A549 (cell line): Measurements from ENCODE around the gene LDLRAD4. TPM values are rescaled to one million over a fixed set of nuclear protein-coding genes. Genes with fewer than 3 reads are reported as not detected.
"Not testable (repeated sequence)": the region's sequence is repeated elsewhere in the genome, so short reads cannot be mapped to it uniquely, and the experiment has no call there.

Source experiments
- ATAC-seq, 2 experiments: fragments of 200-7000 bp in 1 of 2; fragments of >200 bp in 1 of 2; cut with Nextera tagmentation in 1 of 2; cut with Tn5 transposase in 1 of 2; 3 replicates each; pipeline versions ENCODE4 v1.8.0 to v1.9.1; 2018 to 2020; ENCODE audit warnings: mild to moderate bottlenecking in 1 of 2, moderate library complexity in 1 of 2
- CTCF ChIA-PET: fragments of 300-600 bp; sonication (Branson Sonifier 250); formaldehyde crosslinking; extraction: SDS; loops from one replicate; lab custom pipeline; 2021; ENCODE audit warnings: antibody characterized with exemption, inconsistent platforms; lab: Yijun Ruan, JAX
- POLR2A ChIA-PET: fragments of 350-600 bp; formaldehyde crosslinking; extraction: SDS; loops from one replicate; lab custom pipeline; 2021; ENCODE audit warnings: antibody characterized with exemption, inconsistent platforms; lab: Yijun Ruan, JAX
- DNase-seq, 2 experiments: peaks; one replicate each; pipeline versions ENCODE4 v3.0.0 to v3.0.0-alpha.2; 2011 to 2016; ENCODE audit warnings: low read depth in 1 of 2, low spot score in 1 of 2
- FAIRE-seq: peaks from 2 replicates; lab custom pipeline; 2011; peaks lifted over from hg19 to GRCh38; lab: Jason Lieb, UNC
- H3K27ac ChIP-seq, 2 experiments: fragments of >200 bp; sonication (Bioruptor Twin); formaldehyde crosslinking; 3 replicates each; pipeline ENCODE4 v1.5.1; 2016 to 2017
- H3K4me1 ChIP-seq: fragments of >200 bp; sonication (Bioruptor Twin); formaldehyde crosslinking; 3 replicates; pipeline ENCODE4 v1.6.1; 2016
- H3K4me2 ChIP-seq: fragments of >200 bp; sonication (Bioruptor Twin); formaldehyde crosslinking; 3 replicates; pipeline ENCODE4 v1.6.1; 2016
- H3K4me3 ChIP-seq: fragments of >200 bp; sonication (Bioruptor Twin); formaldehyde crosslinking; 3 replicates; pipeline ENCODE4 v1.5.1; 2016
- H3K9me3 ChIP-seq: fragments of >200 bp; sonication (Bioruptor Twin); formaldehyde crosslinking; 3 replicates; pipeline ENCODE4 v1.6.1; 2016
- ATOH8 ChIP-seq: fragments of 250-450 bp; sonication (Bioruptor Pico); IDR thresholded peaks from 2 replicates; pipeline ENCODE4 v1.5.0; 2020; ENCODE audit warnings: low read depth, mild to moderate bottlenecking, moderate library complexity
- BCL3 ChIP-seq: fragments of >200 bp; sonication (Bioruptor Twin); formaldehyde crosslinking; IDR thresholded peaks from 3 replicates; pipeline ENCODE4 v1.6.1; 2016
- CBX2 ChIP-seq: fragments of 200-600 bp; sonication (generic); IDR thresholded peaks from 2 replicates; pipeline ENCODE4 v1.6.1; 2016; ENCODE audit warnings: low read depth, mild to moderate bottlenecking, borderline replicate concordance
- CBX8 ChIP-seq: fragments of 200-600 bp; sonication (generic); IDR thresholded peaks from 2 replicates; pipeline ENCODE4 v1.6.1; 2016
- CHD4 ChIP-seq: fragments of 200-600 bp; sonication (generic); IDR thresholded peaks from 2 replicates; pipeline ENCODE4 v1.6.1; 2016; ENCODE audit warnings: antibody characterized with exemption, mild to moderate bottlenecking, borderline replicate concordance
- E2F6 ChIP-seq: IDR thresholded peaks from 2 replicates; pipeline ENCODE4 v1.6.1; 2012; ENCODE audit warnings: low read depth, borderline replicate concordance
- ELK1 ChIP-seq: fragments of 150-350 bp; IDR thresholded peaks from 2 replicates; pipeline ENCODE4 v1.6.1; 2014; ENCODE audit warnings: low read depth, mild to moderate bottlenecking, low read length
- EP300 ChIP-seq, 2 experiments: fragments of >200 bp; sonication (Bioruptor Twin); formaldehyde crosslinking; IDR thresholded peaks; 2 replicates in 1 of 2; 3 replicates in 1 of 2; pipeline ENCODE4 v1.6.1; 2016 to 2017
- FOSB ChIP-seq: fragments of 250-450 bp; sonication (Bioruptor Pico); IDR thresholded peaks from 2 replicates; pipeline ENCODE4 v1.5.0; 2020; ENCODE audit warnings: mild to moderate bottlenecking, moderate library complexity
- FOXS1 ChIP-seq: fragments of 250-450 bp; sonication (Bioruptor Pico); IDR thresholded peaks from 2 replicates; pipeline ENCODE4 v1.5.0; 2020; ENCODE audit warnings: mild to moderate bottlenecking, moderate library complexity
- HEYL ChIP-seq: fragments of 250-450 bp; sonication (Bioruptor Pico); IDR thresholded peaks from 2 replicates; pipeline ENCODE4 v1.8.0; 2021; ENCODE audit warnings: mild to moderate bottlenecking, moderate library complexity
- JUNB ChIP-seq: fragments of >200 bp; sonication (Bioruptor Twin); formaldehyde crosslinking; IDR thresholded peaks from 2 replicates; pipeline ENCODE4 v1.6.1; 2016
- MAFK ChIP-seq: fragments of 450-650 bp; IDR thresholded peaks from 2 replicates; pipeline ENCODE4 v1.6.1; 2014; ENCODE audit not compliant: partially characterized antibody
- MAZ ChIP-seq: fragments of 150-350 bp; IDR thresholded peaks from 2 replicates; pipeline ENCODE4 v1.6.1; 2014; ENCODE audit warnings: antibody characterized with exemption, low read depth, low read length, borderline replicate concordance
- PHF8 ChIP-seq: fragments of 200-600 bp; sonication (generic); IDR thresholded peaks from 2 replicates; pipeline ENCODE4 v1.6.1; 2016; ENCODE audit warnings: low read depth, mild to moderate bottlenecking, antibody characterized with exemption, moderate library complexity, borderline replicate concordance
- RCOR1 ChIP-seq: fragments of 150-350 bp; IDR thresholded peaks from 2 replicates; pipeline ENCODE4 v1.6.1; 2014; ENCODE audit warnings: antibody characterized with exemption, low read length, low read depth
- REST ChIP-seq: fragments of 200-600 bp; sonication (generic); IDR thresholded peaks from 2 replicates; pipeline ENCODE4 v1.6.1; 2016; ENCODE audit warnings: antibody characterized with exemption, mild to moderate bottlenecking, moderate library complexity
- SMC3 ChIP-seq: fragments of >200 bp; sonication (Bioruptor Twin); formaldehyde crosslinking; IDR thresholded peaks from 3 replicates; pipeline ENCODE4 v1.6.1; 2018; ENCODE audit warnings: inconsistent platforms
- SREBF2 ChIP-seq: fragments of 450-650 bp; IDR thresholded peaks from 2 replicates; pipeline ENCODE4 v1.6.1; 2014; ENCODE audit warnings: mild to moderate bottlenecking, moderate library complexity
- TFCP2L1 ChIP-seq: fragments of 250-450 bp; sonication (Bioruptor Pico); IDR thresholded peaks from 2 replicates; pipeline ENCODE4 v1.5.0; 2021; ENCODE audit warnings: mild to moderate bottlenecking
- ZFP36 ChIP-seq: fragments of 450-650 bp; IDR thresholded peaks from 2 replicates; pipeline ENCODE4 v1.6.1; 2014; ENCODE audit warnings: borderline replicate concordance; ENCODE audit not compliant: partially characterized antibody
- ZNF302 ChIP-seq: fragments of 250-450 bp; sonication (Bioruptor Pico); IDR thresholded peaks from 2 replicates; pipeline ENCODE4 v1.9.0; 2021; ENCODE audit warnings: inconsistent platforms, mild to moderate bottlenecking, moderate library complexity
- WGBS: methylation state at CpG from one replicate; pipeline ENCODE4 v1.1.6; 2017; ENCODE audit errors: missing lambda C conversion rate; 5-methylcytosine and 5-hydroxymethylcytosine counted together
- polyA plus RNA-seq, 4 experiments: library from polyadenylated mRNA; depleted of rRNA in 3 of 4; stranded (reverse); fragments of >200 nt; fragmentation: RNase III in 1 of 4; extraction: RNeasy Plus Mini Kit Qiagen cat#74134 plus additional on column Dnase treatment in 1 of 4; gene quantifications; 2 replicates in 3 of 4; 3 replicates in 1 of 4; pipeline ENCODE4 v1.2.3, GENCODE V29; 2011 to 2017

Gene LDLRAD4
- polyA plus RNA-seq, 2 of the 4 experiments (the other 2 are of a cell fraction) = 5.2 to 7.6 TPM

- TF ChIP-seq MAZ = no peak
- no peak for TF ChIP-seq FOXS1 (CRISPR knock-in tag)
- TF ChIP-seq HEYL (CRISPR knock-in tag) = no peak
- no peak for TF ChIP-seq ZNF302
Observed at GRCh38 chr18:13605477-13605876, 386.9 kb downstream of the LDLRAD4 start (continued).

- Histone ChIP-seq H3K27ac (no peak overlapping the region), H3K4me3 (no peak overlapping the region), H3K9me3 (no peaks in the 10 kb centered on the region), H3K4me2 (no peak overlapping the region), H3K4me1 (no peaks in the 10 kb centered on the region)
- ChIA-PET POLR2A (no interaction called here), CTCF (interaction anchor here (0.8 kb wide), 1 partner anchor 26 kb away, joined by 3 read pairs; no protein-coding TSS in a partner anchor)
- ATAC-seq (no peak), DNase-seq (no peak), FAIRE-seq (no peak)
- no peak for TF ChIP-seq ZFP36
- 79% methylated on average over 3 of the region's 6 CpGs for WGBS
Observed at GRCh38 chr18:13605901-13606300, 387.3 kb downstream of the LDLRAD4 start.

- no peak for FAIRE-seq
- no peak for ATAC-seq
- Histone ChIP-seq H3K4me3 (no peak overlapping the region), H3K27ac (no peak overlapping the region), H3K9me3 (no peaks in the 10 kb centered on the region), H3K4me1 (no peaks in the 10 kb centered on the region), H3K4me2 (no peak overlapping the region)
- ChIA-PET CTCF (interaction anchor here (0.5 to 0.8 kb wide), 2 partner anchors 26 to 75 kb away, joined by 3 read pairs; no protein-coding TSS in a partner anchor), POLR2A (no interaction called here)
- no peak for DNase-seq
- TF ChIP-seq PHF8 (no peak), ELK1 (no peak), FOSB (CRISPR knock-in tag) (no peak), TFCP2L1 (CRISPR knock-in tag) (no peak), CHD4 (no peak), RCOR1 (no peak), SREBF2 (no peak), HEYL (CRISPR knock-in tag) (no peak), FOXS1 (CRISPR knock-in tag) (no peak), BCL3 (no peak), SMC3 (no peak), JUNB (no peak), E2F6 (no peak), MAFK (no peak), CBX2 (no peak), ATOH8 (CRISPR knock-in tag) (no peak), CBX8 (no peak), EP300 (IDR thresholded peaks at IDR 0.05) (no peak), REST (no peak)
- 39% methylated on average over 6 of the region's 6 CpGs for WGBS
Observed at GRCh38 chr18:13606604-13607254, 388.2 kb downstream of the LDLRAD4 start.

- FAIRE-seq, H3K4me3 ChIP-seq, H3K4me2 ChIP-seq, H3K27ac ChIP-seq, ATAC-seq, H3K4me1 ChIP-seq, H3K9me3 ChIP-seq, DNase-seq, POLR2A ChIA-PET: not testable (repeated sequence)
- WGBS = 85% methylated on average over 8 of the region's 10 CpGs
- CTCF ChIA-PET = interaction anchor here (1.5 kb wide), 1 partner anchor 21 kb away, joined by 3 read pairs; no protein-coding TSS in a partner anchor
Observed at GRCh38 chr18:13608024-13608562, 389.5 kb downstream of the LDLRAD4 start.
